ENCODE results near the gene SDR42E2.
"Not testable (repeated sequence)": the region's sequence is repeated elsewhere in the genome, so short reads cannot be mapped to it uniquely, and the experiment has no call there.

Gene SDR42E2

DNA sequence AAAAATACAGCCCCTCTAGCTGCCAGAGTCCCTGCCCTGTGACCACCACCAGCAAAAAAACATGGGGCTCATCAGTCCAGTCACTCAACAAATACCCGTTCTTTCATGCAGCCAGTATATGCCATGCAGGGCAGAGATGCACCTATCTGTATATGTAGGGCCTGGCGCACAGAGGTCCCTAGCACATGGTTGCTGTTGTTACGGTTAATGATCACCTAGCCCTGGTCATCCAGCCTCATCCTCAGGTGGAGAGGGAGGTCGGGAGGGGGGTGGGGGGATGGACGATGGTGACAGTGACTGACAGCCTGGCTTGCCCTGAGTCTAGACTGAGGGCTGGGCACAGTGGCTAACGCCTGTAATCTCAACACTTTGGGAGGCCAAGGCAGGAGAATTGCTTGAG, 1.5 kb downstream of the SDR42E2 start:
- DNase-seq: no peak

DNA sequence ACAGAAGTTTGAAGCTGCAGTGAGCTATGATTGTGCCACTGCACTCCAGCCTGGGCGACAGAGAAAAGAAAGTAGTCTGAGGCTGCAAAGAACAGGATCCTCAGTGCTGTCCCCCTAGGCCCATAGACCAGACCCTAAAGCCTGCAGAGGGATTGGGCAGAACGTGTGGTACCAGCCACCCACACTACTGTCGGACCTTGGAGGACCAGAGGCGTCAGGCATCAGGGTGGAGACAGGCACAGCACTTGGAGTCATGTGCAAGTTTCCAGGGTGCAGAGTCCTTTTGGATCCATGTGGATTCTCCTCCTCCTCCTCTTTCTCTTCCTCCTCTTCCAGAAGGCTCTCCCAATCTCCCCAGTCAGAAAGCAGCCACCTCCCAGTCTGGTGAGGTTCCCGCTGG, 2.2 kb downstream of the SDR42E2 start:
- no peak for DNase-seq

- DNase-seq: no peak
Observed at GRCh38 chr16:22165508-22166285, 3.4 kb downstream of the SDR42E2 start.

DNA sequence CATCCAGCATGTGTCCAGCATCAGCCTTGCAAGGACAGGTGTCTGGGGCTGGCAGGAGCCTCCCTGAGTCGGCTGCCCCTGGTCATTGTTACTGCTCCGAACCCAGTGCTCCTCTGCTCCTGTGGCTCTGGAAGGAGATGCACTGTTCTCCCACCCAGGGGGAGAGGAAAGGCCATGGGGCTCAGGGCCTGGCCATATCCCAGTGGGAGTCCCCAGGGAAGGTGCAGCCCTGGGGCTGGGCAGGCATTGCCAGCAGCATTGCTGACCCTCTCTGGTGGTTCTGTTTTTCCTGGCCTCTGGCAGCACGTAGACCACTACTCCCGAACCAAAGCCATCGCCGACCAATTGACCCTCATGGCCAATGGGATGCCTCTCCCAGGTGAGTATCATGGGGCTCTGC, 9.6 kb downstream of the SDR42E2 start:
- no peak for DNase-seq

GRCh38 chr16:22172642-22173041, 10.3 kb downstream of the SDR42E2 start:
- DNase-seq: not testable (repeated sequence)

DNA sequence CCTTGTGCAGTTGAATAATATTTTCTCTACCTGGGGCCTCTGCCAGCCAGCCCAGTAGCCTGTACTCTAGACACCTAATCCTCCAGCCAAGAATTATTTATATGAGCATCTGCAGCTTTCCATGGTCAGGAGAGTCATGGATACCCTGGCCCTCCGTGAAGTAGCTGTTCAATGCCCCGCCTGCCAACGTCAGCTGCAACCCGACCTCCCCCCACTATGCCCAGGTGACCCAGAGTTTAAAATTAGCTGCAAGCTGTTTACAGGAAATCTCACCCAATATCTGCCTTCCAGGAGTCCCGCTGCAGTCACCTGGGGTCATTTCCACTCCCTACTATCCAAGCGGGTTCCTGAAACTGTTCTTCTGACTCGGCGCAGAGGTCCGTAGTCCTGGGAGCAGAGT, 12.3 kb downstream of the SDR42E2 start:
- no peak for DNase-seq

- DNase-seq: no peak
Observed at GRCh38 chr16:22177968-22178930, 15.9 kb downstream of the SDR42E2 start.

DNA sequence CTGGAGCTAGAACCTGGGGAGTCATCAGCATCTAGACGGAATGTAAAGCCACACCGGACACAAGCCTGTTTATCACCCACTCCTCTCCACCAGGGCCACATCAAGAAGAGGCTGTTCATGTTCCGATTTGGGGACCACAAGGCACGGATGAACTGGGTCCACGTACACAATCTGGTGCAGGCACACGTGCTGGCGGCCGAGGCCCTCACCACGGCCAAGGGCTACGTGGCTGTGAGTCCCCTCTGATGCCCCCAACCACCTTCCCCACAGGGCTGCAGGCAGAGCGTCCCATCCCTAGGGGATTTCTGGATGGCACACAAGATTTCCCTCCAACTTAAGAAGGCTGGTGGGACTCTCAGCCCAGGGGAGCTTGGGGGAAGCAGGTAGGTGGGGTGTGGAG, 19.1 kb downstream of the SDR42E2 start:
- no peak for DNase-seq

GRCh38 chr16:22181843-22182242, 19.5 kb downstream of the SDR42E2 start:
- DNase-seq: no peak

DNA sequence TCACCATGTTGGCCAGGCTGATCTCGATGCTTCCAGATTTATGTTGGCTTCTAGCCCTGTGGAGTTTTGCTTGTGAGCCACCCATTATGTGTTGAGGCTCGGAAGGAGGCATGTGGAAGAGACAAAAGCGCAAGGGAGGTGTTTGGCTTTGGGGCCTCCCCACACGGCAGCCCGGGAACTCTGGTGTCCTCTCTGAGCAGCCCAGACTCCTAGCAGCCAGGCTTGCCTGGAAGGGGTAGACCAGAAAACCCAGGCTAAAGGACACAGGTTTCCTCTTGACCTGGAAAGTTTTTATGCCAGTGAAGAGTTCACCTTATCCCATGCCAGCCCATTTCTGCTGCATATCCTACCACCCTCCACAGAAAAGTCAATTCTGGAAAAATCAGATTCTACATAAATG, 21.0 kb downstream of the SDR42E2 start:
- DNase-seq: no peak

GRCh38 chr16:22183901-22184614, 21.8 kb downstream of the SDR42E2 start:
- DNase-seq: no peak

- no peak for DNase-seq
Observed at GRCh38 chr16:22184615-22184968, 22.3 kb downstream of the SDR42E2 start.

- no peak for DNase-seq
Observed at GRCh38 chr16:22186517-22186916, 24.2 kb downstream of the SDR42E2 start.

DNA sequence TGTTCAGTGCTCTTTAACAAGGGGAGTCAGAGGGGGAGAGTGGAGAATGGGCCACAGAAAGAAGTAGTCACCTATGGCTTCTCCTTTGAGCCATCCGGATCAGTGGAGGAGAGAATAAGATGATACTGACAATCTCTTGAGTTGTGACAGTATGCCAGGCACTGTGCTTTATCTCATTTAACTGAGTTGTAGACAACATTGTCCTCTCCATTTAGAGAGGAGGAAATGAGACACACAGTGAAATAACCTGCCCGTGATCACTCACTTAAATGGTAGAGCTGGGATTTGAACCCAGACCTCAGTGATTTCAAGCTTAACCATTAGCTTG, 25.9 kb downstream of the SDR42E2 start:
- no peak for DNase-seq

DNA sequence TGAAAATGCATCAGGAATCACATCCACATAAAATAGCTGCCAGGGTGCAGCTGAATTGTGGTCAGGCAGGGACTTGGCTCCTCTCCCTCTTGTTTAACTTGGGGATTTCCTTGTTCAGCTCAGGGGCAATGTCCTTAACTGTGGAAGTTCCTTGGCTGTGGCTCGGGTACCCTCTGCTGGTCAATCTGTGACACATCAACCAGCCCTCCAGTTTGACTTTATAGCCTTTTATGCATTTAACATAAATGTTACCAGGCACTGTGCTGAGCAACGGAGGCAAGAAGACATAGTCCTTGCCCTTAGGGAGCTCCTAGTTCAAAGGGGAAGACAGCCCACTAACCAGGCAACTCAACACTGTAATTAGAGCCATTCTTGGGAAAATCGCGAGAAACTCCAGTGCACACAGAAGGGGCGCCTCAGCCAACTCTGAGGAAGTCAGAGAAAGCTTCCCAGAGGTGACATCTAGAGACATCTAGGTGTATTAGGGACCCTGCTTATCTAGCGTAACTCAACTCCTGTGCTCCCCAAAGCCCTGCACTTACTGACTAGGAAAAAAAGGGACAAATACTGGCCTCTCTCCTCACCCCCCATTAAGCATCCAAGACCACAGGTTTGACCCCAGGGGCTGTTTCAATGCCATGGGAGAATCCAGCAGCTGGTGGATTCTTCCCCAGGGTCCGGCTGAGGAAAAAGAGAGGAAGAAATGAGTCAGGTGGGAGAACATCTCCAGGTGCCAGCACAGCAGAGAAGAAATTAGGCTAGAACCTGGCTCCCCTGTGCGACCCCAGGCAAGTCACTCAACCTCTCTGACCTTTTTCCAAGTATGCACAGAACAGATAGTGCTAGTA, 26.5 kb downstream of the SDR42E2 start:
- DNase-seq: peak; percentile 59

GRCh38 chr16:22189473-22190080, 27.3 kb downstream of the SDR42E2 start:
- peak; percentile 75 for DNase-seq

DNA sequence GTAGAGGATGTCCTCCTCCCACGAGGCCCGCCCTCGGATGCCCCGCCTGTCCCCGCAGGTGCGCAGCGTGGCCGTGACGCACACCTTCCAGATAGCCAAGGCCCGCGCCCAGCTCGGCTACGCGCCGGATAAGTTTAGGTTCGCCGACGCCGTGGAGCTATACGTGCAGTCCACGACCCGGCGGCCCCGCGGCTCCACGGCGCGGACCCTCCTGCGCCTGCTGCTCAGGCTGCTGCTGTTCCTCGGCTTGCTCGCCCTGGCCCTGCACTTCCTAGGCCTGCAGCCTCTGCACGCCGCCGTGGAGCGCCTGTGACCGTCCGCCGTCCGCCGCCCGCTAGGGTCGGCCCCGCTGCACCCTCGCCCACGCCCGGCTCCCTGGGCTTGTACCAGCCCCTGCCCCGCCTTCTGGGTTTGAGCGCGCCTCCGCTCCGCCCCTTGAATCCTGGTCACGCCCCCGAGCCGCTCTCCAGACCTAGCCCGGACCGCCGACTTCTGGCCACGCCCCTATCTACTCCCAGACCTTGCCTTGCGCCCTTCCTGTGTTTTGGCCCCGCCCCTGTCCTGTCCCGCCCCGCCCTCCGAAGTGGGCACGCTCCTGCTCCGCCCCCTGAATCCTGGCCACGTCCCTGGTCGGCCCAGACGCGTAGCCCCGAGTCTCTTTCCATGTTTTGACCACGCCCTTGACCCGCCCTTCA, 27.9 kb downstream of the SDR42E2 start:
- DNase-seq: no peak

GRCh38 chr16:22190776-22191531, 28.6 kb downstream of the SDR42E2 start:
- peak; percentile 98 for DNase-seq

GRCh38 chr16:22191532-22192260, 29.4 kb downstream of the SDR42E2 start:
- DNase-seq: no peak
